GM12874 (cell line): ENCODE measurements around the gene WDCP.

Experiments used
- TF ChIP-seq, protein P1 (sequence below): IDR thresholded peaks from 2 replicates; pipeline ENCODE4 v1.5.1; 2011; ENCODE audit warnings: low read depth, mild to moderate bottlenecking, control low read depth, low read length, moderate library complexity; ENCODE audit not compliant: insufficient read depth

The WDCP gene

DNA sequence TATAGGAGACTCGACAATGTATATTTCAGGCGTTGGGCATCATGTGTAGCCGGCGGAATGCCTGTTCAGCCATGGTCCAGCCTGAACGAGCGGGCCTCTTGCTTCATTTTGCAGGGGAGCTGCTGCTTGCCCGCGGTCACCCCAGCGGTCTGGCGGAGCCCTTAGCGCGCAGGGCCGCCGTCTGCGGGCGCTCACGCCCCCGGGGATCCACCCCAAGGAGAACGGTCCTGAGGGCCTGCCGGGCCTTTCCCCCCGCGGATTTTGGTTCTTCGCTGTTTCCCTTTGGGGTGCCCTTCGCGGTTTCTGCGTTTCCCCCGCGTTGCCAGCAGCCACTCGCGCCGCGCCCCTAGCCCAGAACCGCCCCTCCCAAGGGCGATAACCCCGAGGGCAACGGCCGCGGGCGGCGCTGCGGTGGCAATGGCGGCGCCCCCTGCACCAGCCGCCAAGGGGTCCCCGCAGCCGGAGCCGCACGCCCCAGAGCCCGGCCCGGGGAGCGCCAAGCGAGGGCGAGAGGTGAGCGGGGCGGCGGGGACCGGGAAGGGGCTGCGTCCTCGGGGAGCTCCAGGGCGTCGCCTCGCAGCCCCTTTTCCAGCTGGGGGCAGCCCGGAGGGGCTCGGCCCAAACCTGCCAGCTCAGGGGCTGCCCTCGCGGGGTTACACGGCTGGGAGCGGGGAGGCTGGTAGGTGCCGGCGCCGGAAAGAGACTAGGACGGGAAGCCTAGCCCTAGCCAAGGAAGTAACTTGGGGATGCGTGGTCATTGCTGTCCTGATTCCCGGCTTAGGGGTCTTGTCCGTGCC, 37.3 kb downstream of the WDCP start, which contains the start of gene MFSD2B:
Gene MFSD2B (plus strand): TSS at position 406 of the 797 bp plus-strand sequence. CDS start 12 bp downstream, at position 418.
- TF ChIP-seq, protein P1, sequence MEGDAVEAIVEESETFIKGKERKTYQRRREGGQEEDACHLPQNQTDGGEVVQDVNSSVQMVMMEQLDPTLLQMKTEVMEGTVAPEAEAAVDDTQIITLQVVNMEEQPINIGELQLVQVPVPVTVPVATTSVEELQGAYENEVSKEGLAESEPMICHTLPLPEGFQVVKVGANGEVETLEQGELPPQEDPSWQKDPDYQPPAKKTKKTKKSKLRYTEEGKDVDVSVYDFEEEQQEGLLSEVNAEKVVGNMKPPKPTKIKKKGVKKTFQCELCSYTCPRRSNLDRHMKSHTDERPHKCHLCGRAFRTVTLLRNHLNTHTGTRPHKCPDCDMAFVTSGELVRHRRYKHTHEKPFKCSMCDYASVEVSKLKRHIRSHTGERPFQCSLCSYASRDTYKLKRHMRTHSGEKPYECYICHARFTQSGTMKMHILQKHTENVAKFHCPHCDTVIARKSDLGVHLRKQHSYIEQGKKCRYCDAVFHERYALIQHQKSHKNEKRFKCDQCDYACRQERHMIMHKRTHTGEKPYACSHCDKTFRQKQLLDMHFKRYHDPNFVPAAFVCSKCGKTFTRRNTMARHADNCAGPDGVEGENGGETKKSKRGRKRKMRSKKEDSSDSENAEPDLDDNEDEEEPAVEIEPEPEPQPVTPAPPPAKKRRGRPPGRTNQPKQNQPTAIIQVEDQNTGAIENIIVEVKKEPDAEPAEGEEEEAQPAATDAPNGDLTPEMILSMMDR = no peak

DNA sequence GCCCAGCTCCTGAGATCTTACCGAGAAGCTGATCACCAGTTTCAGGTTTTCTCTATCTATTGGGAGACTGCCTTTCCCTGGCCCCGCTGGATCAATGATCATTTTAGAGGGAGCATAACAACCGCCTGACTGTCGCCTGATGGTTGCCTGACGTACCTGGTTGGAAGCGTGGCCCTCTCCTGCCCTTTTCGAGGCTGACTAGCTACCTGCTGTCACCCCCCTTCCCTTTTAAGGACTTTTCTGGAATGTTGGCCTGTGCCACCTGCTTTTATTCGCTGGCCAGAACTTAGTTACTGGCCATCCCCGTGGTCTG, 37.9 kb downstream of the WDCP start:
- TF ChIP-seq, protein P1 = no peak

DNA sequence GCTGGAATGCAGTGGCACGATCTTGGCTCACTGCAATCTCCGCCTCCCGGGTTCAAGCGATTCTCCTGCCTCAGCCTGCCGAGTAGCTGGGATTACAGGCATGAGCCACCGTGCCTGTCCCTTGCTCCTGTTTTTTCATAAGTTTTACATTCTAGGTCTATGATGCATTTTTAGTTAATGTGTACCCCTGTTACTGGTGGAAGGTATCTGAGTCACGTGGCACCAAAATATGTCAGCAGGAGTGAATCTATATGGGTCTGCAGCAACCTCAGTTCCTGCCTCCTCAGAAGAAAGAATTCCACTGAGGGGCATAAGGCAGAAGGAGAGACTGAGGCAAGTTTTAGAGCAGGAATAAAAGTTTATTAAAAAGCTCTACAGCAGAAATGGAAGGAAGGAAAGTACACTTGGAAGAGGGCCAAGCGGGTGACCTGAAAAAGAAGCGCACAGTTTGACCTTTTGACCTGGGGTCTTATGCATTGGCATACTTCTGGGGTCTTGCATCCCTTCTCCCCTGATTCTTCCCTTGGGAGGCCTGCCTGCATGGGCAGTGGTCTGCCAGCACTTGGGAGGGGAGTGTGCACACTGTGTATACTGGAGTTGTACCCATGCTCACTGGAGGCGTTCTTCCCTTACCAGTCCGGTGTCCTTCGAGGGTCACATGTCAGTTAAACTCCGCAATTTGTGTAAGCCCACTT, 38.4 kb downstream of the WDCP start:
- TF ChIP-seq, protein P1 = no peak

DNA sequence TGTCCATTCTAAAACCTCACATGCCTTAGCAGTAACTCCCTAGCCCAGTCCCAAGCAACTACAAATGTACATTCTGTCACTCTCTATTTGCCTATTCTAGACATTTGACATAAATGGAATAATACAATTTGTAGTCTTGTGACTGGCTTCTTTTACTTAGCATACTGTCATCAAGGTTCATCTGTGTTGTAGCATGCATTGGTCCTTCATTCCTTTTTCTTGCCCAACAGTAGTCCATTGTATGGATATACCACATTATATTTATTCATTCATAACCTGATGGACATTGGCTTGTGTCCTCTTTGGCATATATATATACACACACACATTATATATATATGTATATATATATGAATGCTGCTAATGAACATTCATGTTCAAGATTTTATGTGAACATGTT, 39.5 kb downstream of the WDCP start:
- TF ChIP-seq, protein P1 = no peak

DNA sequence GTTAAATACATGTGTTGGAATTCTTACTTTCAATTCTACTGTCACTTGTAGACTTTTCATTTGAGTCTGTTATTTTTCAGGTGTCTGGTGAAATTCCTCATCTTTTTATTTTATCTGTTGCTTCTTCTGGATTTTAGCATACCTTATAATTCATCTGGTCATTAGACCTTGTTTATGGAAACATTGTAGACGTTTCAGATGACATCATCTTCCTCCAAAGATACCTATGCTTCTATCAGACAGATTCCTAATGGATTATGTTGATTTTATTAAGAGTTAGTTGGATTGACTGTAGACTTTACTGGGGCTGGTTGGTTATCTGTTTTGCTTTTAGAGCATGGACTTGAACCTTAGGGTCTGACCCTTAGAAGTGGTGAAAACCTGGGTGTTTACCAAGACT, 52.6 kb downstream of the WDCP start:
- TF ChIP-seq, protein P1 = no peak

DNA sequence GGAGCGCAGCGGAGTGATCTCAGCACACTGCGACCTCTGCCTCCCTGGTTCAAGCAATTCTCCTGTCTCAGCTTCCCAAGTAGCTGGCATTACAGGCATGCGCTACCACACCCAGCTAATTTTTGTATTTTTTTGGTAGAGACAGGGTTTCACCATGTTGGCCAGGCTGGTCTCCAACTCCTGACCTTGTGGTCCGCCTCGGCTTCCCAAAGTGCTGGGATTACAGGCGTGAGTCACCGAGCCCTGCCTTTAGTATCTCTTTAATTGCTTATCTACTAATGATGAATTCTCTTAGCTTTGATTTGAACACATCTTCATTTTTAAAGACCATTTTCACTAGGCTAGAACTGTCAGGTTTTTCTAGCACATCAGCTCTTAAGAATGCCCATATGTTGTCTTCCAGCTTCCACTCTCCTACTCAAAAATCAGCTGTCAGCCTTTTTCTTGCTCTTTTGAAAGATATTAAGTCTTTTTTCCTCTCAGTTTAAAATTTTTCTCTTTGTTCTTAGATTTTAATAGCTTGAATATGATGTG, 53.4 kb downstream of the WDCP start:
- TF ChIP-seq, protein P1 = no peak

DNA sequence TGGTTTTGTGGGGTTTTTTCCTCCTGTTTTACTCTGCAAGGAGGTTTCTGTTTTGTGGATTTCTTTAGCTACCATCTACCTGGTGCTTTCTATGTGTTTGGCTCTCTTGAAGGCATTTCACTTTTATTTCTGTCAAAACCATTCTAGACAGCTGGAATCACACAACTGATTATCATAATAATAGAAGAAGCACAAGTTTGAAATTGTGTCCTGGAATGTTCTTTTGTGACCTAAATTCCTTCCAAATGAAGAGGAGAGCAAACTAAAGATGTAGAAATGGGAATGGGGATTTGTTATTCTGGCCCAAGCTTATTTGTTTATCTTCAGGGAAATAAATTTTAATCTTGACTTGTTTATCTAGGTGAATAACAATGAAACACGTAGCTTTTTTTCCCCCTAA, 54.3 kb downstream of the WDCP start:
- TF ChIP-seq, protein P1 = no peak
